GM04503 (cell line): ENCODE measurements around the gene EFCC1.

Source experiments
- DNase-seq: peaks from one replicate; pipeline ENCODE4 v3.0.0-alpha.2; 2012; ENCODE audit warnings: low read depth

Gene EFCC1

GRCh38 chr3:129001101-129001805 is at the start of gene EFCC1:
TSS of gene EFCC1 (plus strand) at chr3:129001304. CDS start at chr3:129001629, 325 bp downstream.
- no peak for DNase-seq

GRCh38 chr3:128956440-128956839 is 44.7 kb upstream of the EFCC1 start:
- no peak for DNase-seq

- no peak for DNase-seq
Measured at GRCh38 chr3:128965280-128965679, 35.8 kb upstream of the EFCC1 start.

GRCh38 chr3:128965818-128966217 is 35.3 kb upstream of the EFCC1 start:
- DNase-seq: no peak

- DNase-seq: no peak
Measured at GRCh38 chr3:128967748-128968355, 33.3 kb upstream of the EFCC1 start.

- no peak for DNase-seq
Measured at GRCh38 chr3:128969993-128970739, 30.9 kb upstream of the EFCC1 start.

GRCh38 chr3:128970740-128971047 is 30.4 kb upstream of the EFCC1 start:
- no peak for DNase-seq

GRCh38 chr3:128971421-128972100 is 29.5 kb upstream of the EFCC1 start:
- no peak for DNase-seq

- no peak for DNase-seq
Measured at GRCh38 chr3:128973988-128974564, 27.0 kb upstream of the EFCC1 start.

GRCh38 chr3:128975276-128975675 is 25.8 kb upstream of the EFCC1 start:
- no peak for DNase-seq

GRCh38 chr3:128983293-128984069 is 17.6 kb upstream of the EFCC1 start:
- DNase-seq: no peak

GRCh38 chr3:128984596-128984995 is 16.5 kb upstream of the EFCC1 start:
- DNase-seq: no peak

GRCh38 chr3:128987302-128988100 is 13.6 kb upstream of the EFCC1 start:
- no peak for DNase-seq

GRCh38 chr3:128988286-128988685 is 12.8 kb upstream of the EFCC1 start:
- no peak for DNase-seq

GRCh38 chr3:128991355-128991895 is 9.7 kb upstream of the EFCC1 start:
- no peak for DNase-seq

GRCh38 chr3:128992926-128993460 is 8.1 kb upstream of the EFCC1 start:
- DNase-seq: no peak

GRCh38 chr3:128993461-128994172 is 7.5 kb upstream of the EFCC1 start, which contains the start of gene CFAP92:
TSS of gene CFAP92 (minus strand) at chr3:128994076. CDS start at chr3:128993304, 772 bp downstream.
- no peak for DNase-seq

GRCh38 chr3:128994173-128994512 is 7.0 kb upstream of the EFCC1 start:
- no peak for DNase-seq
